ENCODE data around the gene IZUMO4.
"Not testable (repeated sequence)": the region's sequence is repeated elsewhere in the genome, so short reads cannot be mapped to it uniquely, and the experiment has no call there.

The IZUMO4 gene

DNA sequence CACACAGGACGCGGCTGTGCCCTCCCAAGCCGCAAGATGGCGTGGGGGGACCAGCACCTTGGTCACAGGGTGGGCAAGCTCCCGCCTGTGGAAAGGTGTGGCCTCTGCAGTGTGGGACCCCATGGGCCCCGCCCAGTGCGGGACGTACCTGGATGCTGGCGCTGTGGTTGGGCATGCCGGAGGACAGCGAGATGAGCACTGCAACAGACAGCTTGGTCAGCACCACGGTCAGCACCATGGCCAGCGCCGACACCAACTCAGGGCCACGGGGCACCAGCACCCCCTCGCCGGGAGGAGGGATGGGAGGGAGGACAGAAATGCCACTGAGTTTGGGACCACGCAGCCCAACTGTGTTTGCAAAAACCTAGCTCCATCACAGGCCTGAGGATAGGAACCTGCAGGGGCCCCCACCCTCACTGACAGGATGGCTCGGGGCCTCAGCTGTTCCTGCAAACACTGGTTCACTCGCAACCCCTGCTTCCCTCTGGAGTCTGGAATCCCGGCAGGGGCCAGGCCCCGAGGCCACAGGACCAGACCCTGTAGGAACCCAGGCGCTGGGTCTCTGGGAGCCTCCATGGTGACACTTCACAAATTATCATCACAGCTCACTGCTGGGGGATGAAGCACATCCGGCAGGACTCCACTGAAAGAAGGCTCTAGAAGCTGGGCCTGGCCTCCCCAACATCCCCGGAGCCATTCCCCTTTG lies 27.1 kb downstream of the IZUMO4 start:
- DNase-seq (ENCODE audit: low spot score): no peak

DNA sequence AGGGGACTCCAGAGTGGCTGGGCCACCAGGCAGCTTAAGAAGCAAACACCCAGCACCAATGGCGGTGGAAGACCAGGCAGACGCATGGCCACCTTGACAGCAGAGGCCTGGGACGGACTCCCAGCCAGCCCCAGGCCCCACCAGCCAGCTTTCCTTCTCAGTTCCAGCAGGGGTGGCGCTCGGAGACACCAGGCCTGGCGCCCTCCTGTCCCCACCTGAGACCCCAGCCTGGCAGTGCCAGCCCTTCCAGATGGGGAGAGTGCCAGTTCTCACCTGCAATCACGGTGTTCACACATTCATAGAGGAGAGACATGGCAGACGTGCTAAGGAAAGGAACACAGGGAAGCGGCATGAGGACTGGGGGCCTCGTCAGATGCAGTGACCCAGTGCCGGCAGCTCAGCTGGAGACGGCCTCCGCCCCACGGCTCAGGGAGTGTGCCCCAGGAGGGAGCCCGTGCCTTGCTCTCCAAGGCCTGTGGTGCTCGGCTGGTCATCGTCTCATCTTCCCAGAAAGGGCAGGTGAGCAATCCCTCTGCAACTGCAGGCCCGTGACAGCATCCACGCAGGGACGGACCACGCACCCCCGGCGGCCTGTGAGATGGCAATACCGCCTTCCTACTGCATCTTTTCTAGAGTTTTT lies 30.3 kb downstream of the IZUMO4 start:
- DNase-seq (ENCODE audit: low spot score): no peak

- DNase-seq (ENCODE audit: low spot score): no peak
Observed at GRCh38 chr19:2127758-2128157, 31.0 kb downstream of the IZUMO4 start.

DNA sequence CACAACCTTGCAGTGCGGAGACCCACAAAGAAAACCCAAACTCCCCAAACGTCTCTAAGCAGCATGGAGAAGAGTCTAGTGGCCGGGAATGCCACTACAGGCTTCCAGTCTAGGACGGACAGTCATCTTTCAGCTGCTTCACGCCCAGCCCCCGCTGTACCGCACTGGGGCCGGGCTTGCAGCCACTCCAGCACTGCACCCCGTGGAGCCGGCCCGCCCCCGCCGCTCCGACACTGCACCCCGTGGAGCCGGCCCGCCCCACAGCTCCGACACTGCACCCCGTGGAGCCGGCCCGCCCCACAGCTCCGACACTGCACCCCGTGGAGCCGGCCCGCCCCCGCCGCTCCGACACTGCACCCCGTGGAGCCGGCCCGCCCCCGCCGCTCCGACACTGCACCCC lies 31.5 kb downstream of the IZUMO4 start:
- not testable (repeated sequence) for DNase-seq (ENCODE audit: low spot score)

GRCh38 chr19:2129022-2129421 lies 32.3 kb downstream of the IZUMO4 start:
- no peak for DNase-seq (ENCODE audit: low spot score)

GRCh38 chr19:2129486-2129885 lies 32.8 kb downstream of the IZUMO4 start:
- no peak for DNase-seq (ENCODE audit: low spot score)

- DNase-seq (ENCODE audit: low spot score): no peak
Observed at GRCh38 chr19:2129892-2130770, 33.4 kb downstream of the IZUMO4 start.

DNA sequence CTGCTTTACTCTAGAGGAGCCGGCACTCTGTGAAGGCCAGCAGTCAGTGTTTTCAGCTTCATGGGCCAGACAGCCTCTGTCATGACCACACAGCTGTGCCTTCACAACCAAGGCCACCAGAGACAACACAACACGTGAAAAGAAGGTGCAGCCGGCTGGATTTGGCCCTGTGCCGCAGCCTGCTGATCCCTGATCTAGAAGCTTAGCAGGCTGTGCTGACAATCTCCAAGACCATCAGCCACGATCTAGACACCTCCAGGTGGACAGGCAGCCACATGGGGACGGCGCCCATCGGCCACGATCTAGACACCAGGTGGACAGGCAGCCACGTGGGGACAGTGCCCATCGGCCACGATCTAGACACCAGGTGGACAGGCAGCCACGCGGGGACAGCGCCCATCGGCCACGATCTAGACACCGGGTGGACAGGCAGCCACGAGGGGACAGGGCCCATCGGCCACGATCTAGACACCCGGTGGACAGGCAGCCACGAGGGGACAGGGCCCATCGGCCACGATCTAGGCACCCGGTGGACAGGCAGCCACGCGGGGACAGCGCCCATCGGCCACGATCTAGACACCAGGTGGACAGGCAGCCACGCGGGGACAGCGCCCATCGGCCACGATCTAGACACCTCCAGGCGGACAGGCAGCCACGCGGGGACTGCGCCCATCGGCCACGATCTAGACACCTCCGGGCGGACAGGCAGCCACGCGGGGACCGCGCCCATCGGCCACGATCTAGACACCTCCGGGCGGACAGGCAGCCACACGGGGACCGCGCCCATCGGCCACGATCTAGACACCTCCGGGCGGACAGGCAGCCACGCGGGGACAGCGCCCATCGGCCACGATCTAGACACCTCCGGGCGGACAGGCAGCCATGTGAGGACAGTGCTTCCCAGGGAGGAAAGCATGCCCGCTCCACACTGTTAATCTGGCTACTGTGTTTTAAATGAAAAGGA lies 34.6 kb downstream of the IZUMO4 start:
- DNase-seq (ENCODE audit: low spot score): not testable (repeated sequence)

- DNase-seq (ENCODE audit: low spot score): no peak
Observed at GRCh38 chr19:2132191-2132590, 35.5 kb downstream of the IZUMO4 start.

- no peak for DNase-seq (ENCODE audit: low spot score)
Observed at GRCh38 chr19:2132731-2133490, 36.2 kb downstream of the IZUMO4 start.

- DNase-seq (ENCODE audit: low spot score): no peak
Observed at GRCh38 chr19:2135474-2136402, 39.0 kb downstream of the IZUMO4 start.

GRCh38 chr19:2136796-2137195 lies 40.1 kb downstream of the IZUMO4 start:
- no peak for DNase-seq (ENCODE audit: low spot score)

DNA sequence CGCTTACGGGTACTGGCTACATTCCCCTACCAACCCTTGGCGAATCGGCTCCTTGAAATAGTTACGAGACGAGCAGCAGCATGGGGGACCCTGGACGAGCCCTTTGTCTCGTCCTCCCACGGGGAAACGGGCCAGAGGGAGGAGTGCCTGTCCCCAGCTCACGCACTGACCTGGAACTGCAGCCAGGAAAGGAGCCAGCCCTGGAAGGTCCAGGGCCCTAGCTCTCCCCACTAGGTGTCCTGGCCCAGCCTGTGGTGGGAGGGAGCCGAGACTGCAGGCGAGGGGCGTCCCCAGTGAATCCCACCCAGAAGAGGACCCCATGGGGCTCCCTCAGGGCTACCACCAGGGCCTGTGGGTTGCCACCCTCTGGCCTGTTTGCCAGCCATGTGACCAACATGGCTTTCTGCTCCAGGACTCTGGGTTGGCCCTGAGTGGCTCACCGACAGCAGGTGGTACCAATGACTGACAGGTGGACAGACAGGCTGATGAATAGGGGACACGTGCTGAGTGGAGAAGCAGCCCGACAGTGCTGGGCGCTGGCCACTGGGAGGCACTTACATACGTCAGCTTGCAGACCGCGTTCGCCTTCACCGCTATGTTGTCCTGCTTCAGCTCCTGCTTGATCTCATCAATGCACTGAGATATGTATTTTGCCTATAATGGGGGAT lies 41.5 kb downstream of the IZUMO4 start:
- no peak for DNase-seq (ENCODE audit: low spot score)

GRCh38 chr19:2139385-2140137 lies 42.8 kb downstream of the IZUMO4 start:
- no peak for DNase-seq (ENCODE audit: low spot score)

GRCh38 chr19:2140138-2140569 lies 43.4 kb downstream of the IZUMO4 start:
- DNase-seq (ENCODE audit: low spot score): no peak

GRCh38 chr19:2142173-2142829 lies 45.6 kb downstream of the IZUMO4 start:
- no peak for DNase-seq (ENCODE audit: low spot score)

GRCh38 chr19:2144190-2144589 lies 47.5 kb downstream of the IZUMO4 start:
- no peak for DNase-seq (ENCODE audit: low spot score)

DNA sequence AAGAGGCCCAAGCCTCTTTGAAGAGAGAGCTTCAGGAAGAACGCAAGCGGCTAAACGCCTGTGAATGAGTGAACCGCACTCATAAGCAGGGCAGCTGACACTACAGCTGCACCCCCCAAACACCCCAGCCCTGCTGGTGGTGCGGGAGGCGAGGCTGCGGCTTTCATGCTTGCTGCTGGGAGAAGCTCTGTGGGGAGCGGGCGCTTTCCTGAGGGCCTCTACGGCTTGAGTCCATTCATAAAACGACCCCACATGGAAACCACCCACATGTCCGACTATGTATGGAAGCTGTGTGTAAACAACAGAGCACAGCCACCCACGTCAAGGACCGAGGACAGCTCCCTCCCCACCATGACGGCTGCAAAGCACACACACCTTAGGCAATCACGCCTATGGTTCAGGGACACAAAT lies 49.1 kb downstream of the IZUMO4 start:
- no peak for DNase-seq (ENCODE audit: low spot score)

Data from LoVo (cell line).